ENCODE results near the gene OR10G2. TPM values are rescaled to one million over a fixed set of nuclear protein-coding genes. Genes with fewer than 3 reads are reported as not detected.

The OR10G2 gene, protein sequence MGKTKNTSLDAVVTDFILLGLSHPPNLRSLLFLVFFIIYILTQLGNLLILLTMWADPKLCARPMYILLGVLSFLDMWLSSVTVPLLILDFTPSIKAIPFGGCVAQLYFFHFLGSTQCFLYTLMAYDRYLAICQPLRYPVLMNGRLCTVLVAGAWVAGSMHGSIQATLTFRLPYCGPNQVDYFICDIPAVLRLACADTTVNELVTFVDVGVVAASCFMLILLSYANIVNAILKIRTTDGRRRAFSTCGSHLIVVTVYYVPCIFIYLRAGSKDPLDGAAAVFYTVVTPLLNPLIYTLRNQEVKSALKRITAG
- total RNA-seq: not detected

DNA sequence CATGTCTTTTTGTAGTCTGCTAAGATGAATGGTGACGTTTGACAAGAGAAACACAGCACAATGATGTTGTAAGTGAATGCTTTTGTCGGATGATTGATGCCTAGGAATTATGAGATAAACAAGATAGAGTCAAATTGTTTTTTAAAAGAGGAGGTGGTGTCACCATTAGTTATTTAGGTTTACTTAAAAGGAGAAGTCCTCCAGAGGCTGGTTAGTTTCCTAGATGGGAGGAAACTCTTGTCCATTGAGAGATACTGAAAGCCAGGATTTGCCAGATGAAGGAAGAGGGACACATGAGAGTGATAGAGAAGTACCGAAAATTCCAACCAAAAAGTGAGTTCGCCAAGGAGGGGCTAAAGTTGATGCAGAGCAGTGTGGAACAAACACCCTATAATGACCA, at the start of gene OR10G2:
Gene OR10G2, minus strand, starts transcription at position 101 of the 400 bp plus-strand sequence. Its CDS starts 98 bp downstream, at position 3.
- TF ChIP-seq, protein P1, sequence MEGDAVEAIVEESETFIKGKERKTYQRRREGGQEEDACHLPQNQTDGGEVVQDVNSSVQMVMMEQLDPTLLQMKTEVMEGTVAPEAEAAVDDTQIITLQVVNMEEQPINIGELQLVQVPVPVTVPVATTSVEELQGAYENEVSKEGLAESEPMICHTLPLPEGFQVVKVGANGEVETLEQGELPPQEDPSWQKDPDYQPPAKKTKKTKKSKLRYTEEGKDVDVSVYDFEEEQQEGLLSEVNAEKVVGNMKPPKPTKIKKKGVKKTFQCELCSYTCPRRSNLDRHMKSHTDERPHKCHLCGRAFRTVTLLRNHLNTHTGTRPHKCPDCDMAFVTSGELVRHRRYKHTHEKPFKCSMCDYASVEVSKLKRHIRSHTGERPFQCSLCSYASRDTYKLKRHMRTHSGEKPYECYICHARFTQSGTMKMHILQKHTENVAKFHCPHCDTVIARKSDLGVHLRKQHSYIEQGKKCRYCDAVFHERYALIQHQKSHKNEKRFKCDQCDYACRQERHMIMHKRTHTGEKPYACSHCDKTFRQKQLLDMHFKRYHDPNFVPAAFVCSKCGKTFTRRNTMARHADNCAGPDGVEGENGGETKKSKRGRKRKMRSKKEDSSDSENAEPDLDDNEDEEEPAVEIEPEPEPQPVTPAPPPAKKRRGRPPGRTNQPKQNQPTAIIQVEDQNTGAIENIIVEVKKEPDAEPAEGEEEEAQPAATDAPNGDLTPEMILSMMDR (IDR thresholded peaks at IDR 0.05; ENCODE audit: low read depth): no peak

DNA sequence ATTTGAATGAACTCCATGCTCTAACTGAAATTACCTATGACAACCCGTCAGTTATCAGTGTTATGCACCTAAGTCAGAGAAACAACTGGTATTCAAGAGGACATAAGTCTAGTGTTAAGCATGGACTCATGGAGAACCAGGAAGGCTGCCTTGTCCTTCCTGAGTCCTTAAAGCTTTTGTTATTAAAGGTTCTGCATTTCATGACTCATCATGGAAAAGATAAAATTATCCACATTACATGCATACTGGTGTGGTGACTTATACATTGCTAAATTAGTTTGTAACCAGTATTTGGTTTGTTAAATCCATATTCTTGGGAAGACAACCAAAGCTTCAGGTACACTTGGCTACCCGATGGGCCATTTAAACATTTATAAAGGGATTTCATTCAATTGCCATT, 45.3 kb upstream of the OR10G2 start:
- TF ChIP-seq, protein P1 (IDR thresholded peaks at IDR 0.05; ENCODE audit: low read depth): no peak

- TF ChIP-seq, protein P1 (IDR thresholded peaks at IDR 0.05; ENCODE audit: low read depth): no peak
Observed at GRCh38 chr14:21675566-21675965, 40.8 kb upstream of the OR10G2 start.

DNA sequence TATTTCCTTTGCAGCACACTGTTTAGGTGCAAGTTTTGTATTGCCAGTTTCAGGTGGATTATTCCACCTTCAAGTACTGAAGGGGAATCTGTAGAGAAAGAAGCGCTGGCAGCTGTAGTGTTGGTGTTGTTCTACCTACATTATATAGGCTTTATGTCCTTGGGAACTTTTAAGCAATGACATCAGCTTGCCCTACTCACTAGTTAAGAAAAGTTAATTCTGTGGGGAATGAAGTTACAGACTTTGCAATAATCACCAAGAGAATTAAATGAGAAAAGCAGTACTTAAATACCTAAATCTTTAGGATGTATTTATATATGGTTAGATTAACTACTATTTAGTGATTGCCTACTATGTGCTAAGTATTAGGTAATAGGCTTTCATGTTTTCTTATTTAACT, 39.0 kb upstream of the OR10G2 start, which contains the start of gene OR4E1:
Gene OR4E1, minus strand, starts transcription at position 101 of the 400 bp plus-strand sequence. CDS start 2,883 bp downstream, outside the sequence.
- TF ChIP-seq, protein P1 (IDR thresholded peaks at IDR 0.05; ENCODE audit: low read depth): no peak

- TF ChIP-seq, protein P1 (IDR thresholded peaks at IDR 0.05; ENCODE audit: low read depth): no peak
Observed at GRCh38 chr14:21672116-21672515, 37.4 kb upstream of the OR10G2 start.

- TF ChIP-seq, protein P1 (IDR thresholded peaks at IDR 0.05; ENCODE audit: low read depth): no peak
Observed at GRCh38 chr14:21671371-21671770, 36.6 kb upstream of the OR10G2 start.

- TF ChIP-seq, protein P1 (IDR thresholded peaks at IDR 0.05; ENCODE audit: low read depth): no peak
Observed at GRCh38 chr14:21669284-21669683, 34.5 kb upstream of the OR10G2 start.
